Stimulated activated CD8-positive, alpha-beta memory T cell treated with anti-CD3 and anti-CD28 coated beads, Interleukin-15, amount 100 ng/mL, for 1 hour (primary cell): Measurements from ENCODE around the gene SGMS1.
"Not testable (repeated sequence)": the region's sequence is repeated elsewhere in the genome, so short reads cannot be mapped to it uniquely, and the experiment has no call there.

Source experiments
- DNase-seq: peaks from one replicate; pipeline ENCODE4 v3.0.0-alpha.2; 2020; ENCODE audit warnings: low read depth

SGMS1 gene

DNA sequence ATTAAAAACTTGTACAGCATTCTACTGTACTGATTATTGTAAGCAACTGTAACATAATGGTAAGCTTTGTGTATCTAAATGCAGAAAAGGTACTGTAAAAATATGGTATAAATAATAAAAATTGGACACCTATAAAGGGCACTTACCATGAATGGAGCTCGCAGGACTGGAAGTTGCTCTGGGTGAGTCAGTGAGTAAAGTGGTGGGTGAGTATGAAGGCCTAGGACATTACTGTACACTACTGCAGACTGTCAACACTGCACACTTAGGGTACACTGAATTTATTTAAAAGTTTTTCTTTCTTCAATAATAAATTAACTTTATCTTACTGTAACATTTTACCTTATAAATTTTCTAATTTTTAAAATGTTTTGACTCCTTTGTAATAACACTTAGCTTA lies 253.8 kb downstream of the SGMS1 start:
- DNase-seq, result no peak

DNA sequence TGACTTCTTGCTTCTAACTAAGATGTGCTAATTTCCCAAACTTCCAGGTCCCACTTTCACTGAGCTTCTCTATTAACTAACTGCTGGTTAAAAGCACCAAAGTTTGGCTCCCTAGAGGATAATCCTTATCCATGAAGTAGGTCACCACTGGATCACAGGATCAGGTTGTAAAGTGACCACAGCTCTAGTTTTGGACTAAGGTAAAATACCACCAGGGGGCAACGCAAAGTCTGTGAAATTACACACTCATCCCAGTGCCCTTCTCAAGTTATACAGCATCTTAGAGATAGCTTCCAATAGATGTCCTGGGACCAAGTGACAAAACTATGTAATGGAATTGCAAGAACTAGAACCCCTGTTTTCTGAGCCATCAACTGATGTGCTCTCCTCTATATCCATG lies 256.0 kb downstream of the SGMS1 start:
- no peak for DNase-seq

DNA sequence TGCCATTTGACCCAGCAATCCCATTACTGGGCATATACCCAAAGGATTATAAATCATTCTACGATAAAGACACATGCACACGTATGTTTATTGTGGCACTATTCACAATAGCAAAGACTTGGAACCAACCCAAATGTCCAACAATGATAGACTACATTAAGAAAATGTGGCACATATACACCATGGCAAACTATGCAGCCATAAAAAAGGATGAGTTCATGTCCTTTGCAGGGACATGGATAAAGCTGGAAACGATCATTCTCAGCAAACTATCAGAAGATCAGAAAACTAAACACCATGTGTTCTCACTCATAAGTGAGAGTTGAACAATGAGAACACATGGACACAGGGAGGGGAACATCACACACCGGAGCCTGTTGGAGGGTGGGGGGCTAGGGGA lies 257.3 kb downstream of the SGMS1 start:
- not testable (repeated sequence) for DNase-seq

GRCh38 chr10:50364730-50365129 lies 259.0 kb downstream of the SGMS1 start:
- not testable (repeated sequence) for DNase-seq

- no peak for DNase-seq
These were observed 261.1 kb downstream of the SGMS1 start for GRCh38 chr10:50362547-50363125.

DNA sequence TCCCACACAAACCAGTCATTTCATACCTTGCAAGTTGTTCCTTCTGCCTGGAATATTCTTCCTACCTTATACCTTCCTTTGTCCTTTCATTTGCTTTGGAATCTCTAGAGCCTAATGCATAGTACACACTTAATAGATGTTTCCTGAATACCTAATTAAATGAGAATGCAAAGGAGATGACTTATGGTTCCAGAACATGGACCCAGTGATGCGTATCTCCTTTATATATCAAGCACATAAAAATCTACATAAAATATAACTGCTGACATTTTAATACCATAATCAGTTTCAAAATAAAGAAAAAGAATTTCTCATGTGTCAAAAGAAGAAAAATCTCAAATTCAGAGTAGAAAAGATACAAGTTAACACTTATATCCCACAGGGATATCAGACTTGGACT lies 261.8 kb downstream of the SGMS1 start:
- DNase-seq, result no peak

GRCh38 chr10:50360077-50360850 lies 263.5 kb downstream of the SGMS1 start:
- DNase-seq, result no peak

DNA sequence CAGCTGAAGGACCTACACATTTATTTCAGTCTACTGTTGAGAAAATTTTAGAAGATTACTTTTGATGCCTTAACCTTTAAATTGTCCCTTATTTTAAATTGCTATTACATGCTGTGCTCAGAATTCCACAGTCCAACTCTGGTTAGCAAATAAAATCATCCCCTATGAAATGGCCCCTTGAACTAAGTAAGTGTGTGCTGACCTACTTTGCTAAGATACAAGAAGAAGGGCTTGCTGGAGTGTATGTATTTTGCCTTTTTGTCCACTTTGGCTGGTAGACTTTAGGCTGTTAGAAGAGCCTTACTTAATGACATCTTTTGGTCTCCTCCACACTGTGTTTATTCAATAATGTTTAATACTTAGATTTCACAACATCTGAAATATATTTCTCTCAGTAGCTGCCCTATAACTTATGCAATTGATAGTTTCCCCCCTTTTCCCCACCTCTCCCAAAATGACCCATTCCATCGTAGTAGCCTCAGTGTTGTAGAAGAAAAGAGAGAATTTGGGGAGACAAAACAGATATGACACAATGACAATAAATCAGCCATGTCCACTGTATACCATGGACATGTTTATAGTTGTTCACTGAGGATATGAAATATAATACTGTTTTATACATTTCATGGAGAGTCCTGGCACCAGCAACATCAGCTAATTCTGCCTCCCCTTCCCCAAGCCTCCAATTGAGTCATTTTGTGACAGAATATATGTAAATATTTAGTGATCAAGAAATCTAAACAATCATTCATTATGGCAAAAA lies 264.6 kb downstream of the SGMS1 start:
- no peak for DNase-seq

GRCh38 chr10:50358411-50358810 lies 265.3 kb downstream of the SGMS1 start:
- no peak for DNase-seq

- DNase-seq, result not testable (repeated sequence)
These were observed 267.3 kb downstream of the SGMS1 start for GRCh38 chr10:50356481-50356832.

GRCh38 chr10:50355693-50356480 lies 267.9 kb downstream of the SGMS1 start:
- DNase-seq, result not testable (repeated sequence)

DNA sequence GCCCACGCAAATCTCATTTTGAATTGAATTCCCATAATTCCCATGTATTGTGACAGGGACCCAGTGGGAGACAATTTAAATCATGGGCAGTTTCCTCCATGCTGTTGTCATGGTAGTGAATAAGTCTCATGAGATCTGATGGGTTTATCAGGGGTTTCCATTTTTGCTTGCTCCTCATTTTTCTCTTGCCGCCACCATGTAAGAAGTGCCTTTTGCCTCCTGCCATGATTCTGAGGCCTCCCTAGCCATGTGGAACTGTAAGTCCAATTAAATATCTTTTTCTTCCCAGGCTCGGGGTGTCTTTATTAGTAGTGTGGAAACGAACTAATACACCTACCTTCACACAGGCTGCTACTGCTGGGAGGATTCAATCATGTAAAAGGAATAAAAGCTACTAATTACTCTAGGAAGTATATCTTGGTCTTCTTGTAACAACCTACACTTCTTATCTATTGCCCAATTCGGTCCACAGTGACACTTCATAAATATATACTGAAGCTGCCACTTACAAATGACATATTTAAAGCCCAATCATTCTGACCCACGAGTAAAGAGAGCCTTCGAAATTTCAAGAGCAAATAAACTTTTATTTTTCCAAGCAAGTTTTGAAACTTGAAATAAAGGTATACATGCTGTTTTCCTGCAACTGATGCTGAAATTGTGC lies 272.1 kb downstream of the SGMS1 start:
- DNase-seq, result no peak

GRCh38 chr10:50350366-50350765 lies 273.4 kb downstream of the SGMS1 start:
- no peak for DNase-seq

DNA sequence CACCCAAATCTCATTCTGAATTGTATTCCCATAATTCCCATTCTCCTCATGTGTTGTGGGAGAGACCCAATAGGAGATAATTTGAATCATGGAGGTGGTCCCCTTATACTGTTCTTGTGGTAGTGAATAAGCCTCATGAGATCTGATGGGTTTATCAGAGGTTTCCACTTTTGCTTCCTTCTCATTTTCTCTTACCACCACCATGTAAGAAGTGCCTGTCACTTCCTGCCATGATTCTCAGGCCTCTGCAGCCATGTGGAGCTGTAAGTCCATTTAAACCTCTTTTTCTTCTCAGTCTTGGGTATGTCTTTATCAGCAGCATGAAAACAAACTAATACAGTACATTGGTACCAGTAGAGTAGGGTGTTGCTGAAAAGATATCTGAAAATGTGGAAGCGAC lies 274.2 kb downstream of the SGMS1 start:
- DNase-seq, result no peak

GRCh38 chr10:50347394-50347802 lies 276.4 kb downstream of the SGMS1 start:
- no peak for DNase-seq

DNA sequence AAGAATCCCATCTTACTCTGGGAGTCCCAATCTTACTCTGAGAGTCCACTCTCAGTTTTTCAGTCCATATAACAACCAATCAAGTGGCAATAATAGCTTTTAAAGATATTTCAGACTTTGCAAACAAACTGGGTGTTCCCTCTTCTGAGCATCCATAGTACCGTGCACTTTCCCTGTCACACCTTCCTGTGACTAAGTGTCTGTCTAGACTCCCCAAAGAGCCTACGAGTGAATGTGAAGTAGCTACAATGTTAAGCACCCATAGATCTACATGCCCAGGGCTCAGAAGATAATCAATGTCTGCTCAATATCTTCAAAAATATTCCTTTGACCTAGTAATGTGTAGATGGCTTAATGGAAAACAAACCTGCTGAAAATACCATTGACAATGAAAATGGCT lies 276.8 kb downstream of the SGMS1 start:
- DNase-seq, result no peak

GRCh38 chr10:50345545-50345944 lies 278.2 kb downstream of the SGMS1 start:
- no peak for DNase-seq

GRCh38 chr10:50343702-50344331 lies 279.9 kb downstream of the SGMS1 start:
- no peak for DNase-seq

DNA sequence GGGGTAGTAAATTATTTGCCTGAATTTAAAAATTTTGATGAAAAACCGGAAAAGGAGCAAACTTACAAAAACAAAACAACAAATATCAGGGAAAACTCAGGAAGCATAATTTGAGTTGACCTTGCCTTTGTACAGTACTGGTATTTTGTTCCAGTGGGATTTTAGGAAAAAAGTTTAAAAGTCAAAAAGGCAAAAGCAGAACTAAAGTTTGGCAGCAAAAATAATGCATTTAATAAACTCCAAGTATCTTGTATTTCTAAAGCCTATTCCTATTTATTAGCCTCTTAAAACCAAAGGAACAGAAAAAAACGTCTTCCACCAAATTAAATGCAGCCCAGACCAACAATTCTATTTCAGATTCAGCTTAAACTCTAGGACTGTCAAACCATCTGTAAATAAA lies 281.8 kb downstream of the SGMS1 start:
- no peak for DNase-seq

DNA sequence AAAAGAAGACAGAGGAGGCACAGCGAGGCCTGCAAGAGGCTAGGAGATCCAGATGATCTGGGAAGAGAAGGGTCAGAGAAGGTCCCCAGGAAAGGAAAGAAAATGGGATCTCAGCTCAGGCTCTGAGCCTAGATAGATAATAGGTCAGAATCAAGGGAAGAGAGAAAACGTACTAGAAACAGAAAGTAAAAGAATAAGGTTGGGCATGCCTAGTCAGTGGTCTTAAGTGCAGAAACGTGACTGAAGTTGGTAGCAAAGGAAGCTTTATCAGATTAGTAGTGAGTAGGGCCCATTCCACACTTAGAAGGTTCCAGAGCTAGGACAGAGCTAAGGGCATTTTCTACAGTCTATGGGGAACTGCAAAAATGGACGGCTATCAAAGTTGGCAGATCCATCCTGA lies 287.6 kb downstream of the SGMS1 start:
- no peak for DNase-seq

DNA sequence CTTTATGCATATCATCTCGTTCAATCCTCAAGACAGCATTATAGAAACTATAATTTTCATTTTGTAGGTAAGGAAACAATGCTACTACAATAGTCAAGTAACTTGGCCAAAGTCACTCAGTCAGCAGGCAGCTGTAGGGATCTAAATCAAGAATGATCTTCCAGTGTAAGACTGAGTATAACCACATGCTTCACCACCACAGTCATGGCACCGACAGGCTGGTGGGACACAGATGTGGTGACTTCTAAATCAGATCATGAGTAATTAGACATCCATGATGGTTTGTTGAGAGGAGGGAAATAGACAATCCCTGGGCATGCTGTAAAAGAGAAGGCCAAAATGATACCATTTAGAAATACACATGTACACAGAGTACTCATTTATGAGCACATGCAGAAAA lies 288.4 kb downstream of the SGMS1 start:
- DNase-seq, result no peak
